ENCODE results near the gene TRPM5.

DNA sequence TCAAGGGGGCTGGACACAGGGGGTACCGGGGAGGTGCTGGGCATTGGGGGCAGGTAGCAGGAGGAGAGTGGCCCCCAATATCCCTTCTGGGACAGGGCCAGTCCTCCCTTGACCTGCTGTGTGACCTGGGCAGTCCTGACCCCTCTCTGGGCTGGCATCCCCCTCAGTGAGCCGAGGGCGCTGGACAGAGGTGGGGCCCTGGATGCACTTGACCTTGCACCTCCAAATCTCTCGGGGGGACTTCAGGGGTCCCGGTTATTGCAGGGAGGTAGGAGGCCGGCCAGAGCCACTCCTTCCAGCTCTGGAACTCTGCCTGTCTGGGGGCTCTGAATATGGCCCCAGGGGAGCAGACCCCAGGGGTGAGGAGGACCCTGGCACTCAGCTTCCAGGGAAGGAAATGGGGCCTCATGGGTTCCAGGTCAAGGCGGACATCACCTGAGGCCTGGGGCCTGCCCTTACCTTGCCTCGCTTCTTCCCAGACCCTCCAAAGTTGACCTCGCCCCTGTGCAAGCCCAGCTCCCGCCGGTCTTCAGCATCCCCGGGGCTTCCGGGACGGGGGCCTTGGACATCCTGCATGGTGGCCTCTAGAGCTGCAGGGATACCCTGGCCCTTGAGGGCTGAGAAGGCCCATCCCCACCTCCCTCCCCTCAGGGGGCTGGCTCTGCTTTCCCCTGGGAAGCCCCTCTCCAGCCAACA lies 21.7 kb downstream of the TRPM5 start:
- TF ChIP-seq POLR2A (IDR thresholded peaks at IDR 0.05), result no peak
- TF ChIP-seq, protein P1, sequence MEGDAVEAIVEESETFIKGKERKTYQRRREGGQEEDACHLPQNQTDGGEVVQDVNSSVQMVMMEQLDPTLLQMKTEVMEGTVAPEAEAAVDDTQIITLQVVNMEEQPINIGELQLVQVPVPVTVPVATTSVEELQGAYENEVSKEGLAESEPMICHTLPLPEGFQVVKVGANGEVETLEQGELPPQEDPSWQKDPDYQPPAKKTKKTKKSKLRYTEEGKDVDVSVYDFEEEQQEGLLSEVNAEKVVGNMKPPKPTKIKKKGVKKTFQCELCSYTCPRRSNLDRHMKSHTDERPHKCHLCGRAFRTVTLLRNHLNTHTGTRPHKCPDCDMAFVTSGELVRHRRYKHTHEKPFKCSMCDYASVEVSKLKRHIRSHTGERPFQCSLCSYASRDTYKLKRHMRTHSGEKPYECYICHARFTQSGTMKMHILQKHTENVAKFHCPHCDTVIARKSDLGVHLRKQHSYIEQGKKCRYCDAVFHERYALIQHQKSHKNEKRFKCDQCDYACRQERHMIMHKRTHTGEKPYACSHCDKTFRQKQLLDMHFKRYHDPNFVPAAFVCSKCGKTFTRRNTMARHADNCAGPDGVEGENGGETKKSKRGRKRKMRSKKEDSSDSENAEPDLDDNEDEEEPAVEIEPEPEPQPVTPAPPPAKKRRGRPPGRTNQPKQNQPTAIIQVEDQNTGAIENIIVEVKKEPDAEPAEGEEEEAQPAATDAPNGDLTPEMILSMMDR (IDR thresholded peaks at IDR 0.05), result no peak

Measured in prostate gland (tissue), 2 donors.